BLaER1 (cell line): ENCODE measurements around the gene TMPRSS4.

ENCODE experiments used
- H3K27ac ChIP-seq: shearing (Covaris generic); formaldehyde crosslinking; 2 replicates; pipeline ENCODE4 v1.8.1; 2022
- H3K27me3 ChIP-seq: shearing (Covaris generic); formaldehyde crosslinking; 2 replicates; pipeline ENCODE4 v1.8.1; 2022
- H3K36me3 ChIP-seq: shearing (Covaris generic); formaldehyde crosslinking; 2 replicates; pipeline ENCODE4 v1.8.1; 2022
- H3K4me1 ChIP-seq: shearing (Covaris generic); formaldehyde crosslinking; 2 replicates; pipeline ENCODE4 v1.8.1; 2022
- H3K4me2 ChIP-seq: shearing (Covaris generic); formaldehyde crosslinking; 2 replicates; pipeline ENCODE4 v1.8.1; 2022
- H3K4me3 ChIP-seq: shearing (Covaris generic); formaldehyde crosslinking; 2 replicates; pipeline ENCODE4 v1.8.1; 2022
- H3K9ac ChIP-seq: shearing (Covaris generic); formaldehyde crosslinking; 2 replicates; pipeline ENCODE4 v1.8.1; 2022
- H3K9me3 ChIP-seq: shearing (Covaris generic); formaldehyde crosslinking; 2 replicates; pipeline ENCODE4 v1.8.1; 2022
- H4K20me1 ChIP-seq: shearing (Covaris generic); formaldehyde crosslinking; 2 replicates; pipeline ENCODE4 v1.8.1; 2022
- Cebpa-rat ChIP-seq: shearing (Covaris generic); IDR thresholded peaks from 2 replicates; pipeline ENCODE4 v1.8.1; 2022

The TMPRSS4 gene

DNA sequence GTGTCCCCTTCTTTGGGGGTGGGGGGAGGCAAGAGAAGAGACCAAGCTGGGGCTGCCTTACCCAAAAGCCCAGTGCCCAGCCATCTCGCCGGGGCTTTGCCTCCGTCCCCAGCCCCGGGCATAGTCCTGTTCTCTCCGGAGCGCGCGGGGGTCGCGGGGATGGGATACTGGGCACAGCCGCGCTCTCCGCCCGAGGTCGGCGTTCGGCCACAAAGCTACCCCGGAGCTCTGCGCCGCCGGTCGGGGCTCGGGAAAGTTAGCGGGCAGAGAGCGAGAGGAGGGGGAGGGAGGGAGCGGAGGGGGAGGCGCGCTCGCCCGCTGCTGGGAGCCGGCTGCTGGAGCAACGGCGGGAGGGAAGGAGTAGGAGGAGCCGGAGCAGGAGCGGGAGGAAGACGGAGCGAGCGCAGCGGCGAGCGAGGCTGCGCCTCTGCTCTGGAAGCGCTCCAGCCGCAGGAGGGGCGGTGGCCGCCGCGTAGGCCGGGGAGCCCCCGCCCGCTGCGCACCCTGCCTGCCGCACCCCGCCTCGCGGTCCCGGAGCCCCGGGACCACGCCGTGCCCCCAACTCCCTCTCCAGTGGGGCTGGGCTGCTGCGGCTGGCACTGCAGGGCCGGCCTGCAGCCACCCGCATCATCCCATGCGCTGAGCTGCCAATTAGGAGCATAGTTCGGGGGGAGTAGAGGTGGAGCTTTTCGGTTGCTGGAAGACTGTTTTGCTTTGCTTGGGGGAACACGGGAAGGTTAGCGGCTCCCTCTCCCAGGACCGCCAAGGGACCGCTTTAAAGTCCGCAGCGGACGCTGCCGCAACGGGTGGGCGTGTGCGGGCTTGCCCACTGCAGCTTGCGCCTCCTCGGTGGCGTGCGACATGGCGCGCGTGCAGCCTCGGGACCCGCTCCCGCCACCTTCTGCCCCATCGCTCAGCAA is 75.9 kb downstream of the TMPRSS4 start, which contains the start of gene SCN4B:
SCN4B (minus strand) TSS at position 272 of the 920 bp plus-strand sequence; CDS start at position 122, 150 bp downstream.
- Histone ChIP-seq H3K9ac (no peak within 1 kb of the TSS), H3K27ac (no peak within 1 kb of the TSS), H3K27me3 (peaks cover 100% of the 10 kb centered on the region), H3K36me3 (no peaks in the 10 kb centered on the region), H3K4me2 (peak within 1 kb of the TSS; percentile 96), H3K4me3 (peak within 1 kb of the TSS; percentile 65), H3K9me3 (no peaks in the 10 kb centered on the region), H3K4me1 (peaks cover 13% of the 10 kb centered on the region), H4K20me1 (peaks cover 29% of the 10 kb centered on the region; the same call in 1 of the 2 replicates)
- no peak for TF ChIP-seq Cebpa-rat

DNA sequence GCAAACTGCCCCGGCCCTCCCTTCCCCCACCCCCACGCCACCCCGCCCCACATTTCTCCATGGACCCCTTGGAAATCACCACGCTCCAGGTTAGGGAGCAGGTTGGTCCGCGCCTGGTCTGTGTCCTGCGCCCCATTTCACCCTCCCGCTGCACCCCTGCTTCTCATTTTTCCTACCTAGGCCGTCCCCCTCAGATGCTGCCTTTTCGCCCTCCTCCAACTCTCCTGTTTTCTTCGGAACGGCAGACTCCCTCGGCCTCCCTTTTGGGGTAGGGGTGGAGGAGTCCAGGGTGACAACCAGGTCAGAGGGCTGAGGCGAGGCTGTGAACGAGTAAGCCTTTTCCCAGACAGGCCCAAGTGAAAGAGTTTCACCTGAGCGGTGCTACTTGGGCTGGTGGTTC is 76.6 kb downstream of the TMPRSS4 start:
- TF ChIP-seq Cebpa-rat: no peak
- H3K9me3 ChIP-seq: no peaks in the 10 kb centered on the region
- H3K9ac ChIP-seq: no peak overlapping the region
- peaks cover 13% of the 10 kb centered on the region for H3K4me1 ChIP-seq
- peak overlapping the region; percentile 96 for H3K4me2 ChIP-seq
- no peaks in the 10 kb centered on the region for H3K36me3 ChIP-seq
- peaks cover 100% of the 10 kb centered on the region for H3K27me3 ChIP-seq
- no peak overlapping the region for H3K27ac ChIP-seq
- peak overlapping the region; percentile 65; the same call in 1 of the 2 replicates for H3K4me3 ChIP-seq
- peaks cover 29% of the 10 kb centered on the region; the same call in 1 of the 2 replicates for H4K20me1 ChIP-seq

DNA sequence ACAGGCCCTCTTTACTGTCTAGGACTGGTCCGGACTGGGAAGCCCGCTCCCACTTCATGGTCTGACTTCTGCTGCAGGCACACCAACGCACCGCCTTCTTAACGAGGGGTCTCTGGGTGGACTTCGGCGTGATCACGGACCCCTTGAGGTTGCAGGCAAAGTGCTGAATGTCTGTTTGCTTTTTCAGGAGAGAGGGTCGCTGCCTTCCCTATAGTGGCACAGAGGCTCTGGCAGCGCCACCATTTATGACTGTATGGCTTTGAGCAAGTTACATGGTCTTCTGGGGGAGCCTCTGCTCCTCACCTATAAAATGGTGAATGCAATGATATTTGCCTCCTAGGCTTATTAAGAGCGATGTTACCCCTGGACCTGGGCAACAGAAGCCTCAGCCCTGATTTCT is 77.1 kb downstream of the TMPRSS4 start:
- no peak overlapping the region for H3K4me3 ChIP-seq
- H3K27me3 ChIP-seq: peaks cover 100% of the 10 kb centered on the region
- H4K20me1 ChIP-seq: peaks cover 29% of the 10 kb centered on the region; the same call in 1 of the 2 replicates
- H3K4me2 ChIP-seq: no peak overlapping the region
- no peaks in the 10 kb centered on the region for H3K9me3 ChIP-seq
- H3K9ac ChIP-seq: no peak overlapping the region
- no peak overlapping the region for H3K27ac ChIP-seq
- TF ChIP-seq Cebpa-rat: no peak
- H3K36me3 ChIP-seq: no peaks in the 10 kb centered on the region
- H3K4me1 ChIP-seq: peaks cover 13% of the 10 kb centered on the region

DNA sequence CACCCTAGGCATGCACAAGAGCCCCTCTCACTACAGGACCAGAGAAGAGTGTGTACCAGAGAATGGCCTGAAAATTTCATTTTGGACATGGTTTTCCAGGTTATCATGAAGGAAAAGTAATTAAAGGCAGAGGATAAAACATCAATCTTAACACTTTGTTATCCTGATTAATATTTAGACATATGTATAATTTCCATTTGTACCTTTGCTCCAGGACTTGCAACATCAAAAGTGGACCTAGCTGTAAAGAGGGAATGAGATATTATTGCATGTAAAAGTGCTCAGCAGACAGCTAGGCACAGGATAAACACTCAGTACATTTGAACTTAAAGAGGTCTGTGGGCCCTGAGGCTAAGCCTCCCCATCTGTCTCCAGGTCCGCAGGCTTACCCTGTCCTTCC is 77.8 kb downstream of the TMPRSS4 start:
- Histone ChIP-seq H3K4me2 (no peak overlapping the region), H3K9ac (no peak overlapping the region), H3K9me3 (no peaks in the 10 kb centered on the region), H3K27ac (no peak overlapping the region), H3K36me3 (no peaks in the 10 kb centered on the region), H3K27me3 (peaks cover 100% of the 10 kb centered on the region), H3K4me3 (no peak overlapping the region), H3K4me1 (peaks cover 13% of the 10 kb centered on the region), H4K20me1 (peaks cover 29% of the 10 kb centered on the region; the same call in 1 of the 2 replicates)
- no peak for TF ChIP-seq Cebpa-rat

DNA sequence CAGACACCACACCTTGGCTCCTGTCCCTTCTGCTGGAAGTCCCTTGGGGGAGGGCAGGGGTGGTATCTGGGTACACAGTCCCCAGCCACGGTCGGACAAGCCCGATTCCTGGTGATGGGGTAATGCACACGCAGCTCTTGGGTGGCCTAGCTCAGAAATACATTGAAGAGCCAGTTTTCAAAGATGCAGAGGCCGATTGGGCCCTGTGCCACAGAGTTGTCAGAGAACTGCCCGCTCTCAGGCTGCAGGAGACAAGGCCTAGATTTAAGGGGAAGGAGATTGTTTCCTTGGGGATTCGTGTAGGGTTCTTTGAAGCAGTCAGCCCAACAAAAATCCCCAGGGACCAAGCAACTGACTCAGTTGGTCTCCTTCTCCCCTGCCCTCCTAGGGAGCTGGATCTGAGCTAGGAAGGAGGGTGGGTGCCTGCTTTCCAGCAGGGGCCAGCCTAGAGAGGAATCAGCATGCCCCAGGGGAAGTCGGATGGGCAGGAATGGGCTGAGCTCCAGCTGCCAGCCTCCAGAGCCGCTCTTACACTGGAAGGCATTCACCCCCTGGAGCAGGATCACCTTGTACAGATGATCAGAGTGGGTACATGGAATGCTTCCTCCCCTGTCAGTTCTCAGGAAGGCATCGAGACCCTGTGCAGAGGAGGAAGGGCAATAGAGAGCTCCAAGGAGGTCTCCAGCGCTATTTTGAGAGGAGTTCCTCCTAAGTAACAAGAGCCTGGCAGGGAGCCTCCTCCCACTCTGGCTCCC is 79.1 kb downstream of the TMPRSS4 start:
- H3K27me3 ChIP-seq: peaks cover 89% of the 10 kb centered on the region
- peaks cover 22% of the 10 kb centered on the region; the same call in 1 of the 2 replicates for H4K20me1 ChIP-seq
- no peak overlapping the region for H3K27ac ChIP-seq
- H3K9me3 ChIP-seq: no peaks in the 10 kb centered on the region
- H3K9ac ChIP-seq: no peak overlapping the region
- no peak for TF ChIP-seq Cebpa-rat
- no peak overlapping the region for H3K4me3 ChIP-seq
- H3K36me3 ChIP-seq: no peaks in the 10 kb centered on the region
- peaks cover 13% of the 10 kb centered on the region for H3K4me1 ChIP-seq
- no peak overlapping the region for H3K4me2 ChIP-seq

DNA sequence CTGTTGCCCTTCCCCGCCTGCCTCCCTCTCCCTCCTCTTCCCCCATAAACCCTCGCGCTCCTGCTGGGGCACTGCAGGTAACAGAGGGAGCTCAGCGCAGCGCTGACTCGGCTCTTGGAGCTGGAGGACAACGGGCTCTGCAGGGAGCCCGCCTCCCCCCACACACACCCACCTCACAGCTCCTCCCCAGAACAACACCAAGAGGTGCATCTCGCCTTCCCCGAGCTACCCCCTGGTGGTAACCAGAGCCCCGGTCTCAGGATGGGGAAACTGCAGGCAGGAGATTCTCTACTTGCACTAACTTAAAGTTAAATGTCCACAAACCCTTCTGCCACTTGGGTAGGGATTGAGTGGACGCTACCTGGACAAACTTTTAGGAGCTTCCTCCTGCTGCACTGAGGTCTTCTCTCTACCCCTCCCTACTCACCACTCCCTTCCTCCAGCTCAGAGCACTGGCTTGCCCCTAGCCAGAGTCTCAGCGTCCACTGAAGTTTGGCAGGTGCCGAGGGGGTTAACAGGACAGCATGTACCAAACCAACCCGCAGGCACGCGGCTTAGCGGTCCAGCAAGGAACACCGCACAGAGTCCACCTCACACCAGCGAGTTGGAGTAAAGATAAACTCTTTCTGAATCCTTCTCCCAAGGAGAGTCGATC is 79.8 kb downstream of the TMPRSS4 start:
- Histone ChIP-seq H3K36me3 (no peaks in the 10 kb centered on the region), H3K4me2 (no peak overlapping the region), H3K9me3 (no peaks in the 10 kb centered on the region), H3K4me3 (no peak overlapping the region), H3K9ac (no peak overlapping the region), H3K4me1 (peaks cover 13% of the 10 kb centered on the region), H3K27ac (no peak overlapping the region), H4K20me1 (peaks cover 22% of the 10 kb centered on the region; the same call in 1 of the 2 replicates), H3K27me3 (peaks cover 82% of the 10 kb centered on the region)
- TF ChIP-seq Cebpa-rat: no peak

DNA sequence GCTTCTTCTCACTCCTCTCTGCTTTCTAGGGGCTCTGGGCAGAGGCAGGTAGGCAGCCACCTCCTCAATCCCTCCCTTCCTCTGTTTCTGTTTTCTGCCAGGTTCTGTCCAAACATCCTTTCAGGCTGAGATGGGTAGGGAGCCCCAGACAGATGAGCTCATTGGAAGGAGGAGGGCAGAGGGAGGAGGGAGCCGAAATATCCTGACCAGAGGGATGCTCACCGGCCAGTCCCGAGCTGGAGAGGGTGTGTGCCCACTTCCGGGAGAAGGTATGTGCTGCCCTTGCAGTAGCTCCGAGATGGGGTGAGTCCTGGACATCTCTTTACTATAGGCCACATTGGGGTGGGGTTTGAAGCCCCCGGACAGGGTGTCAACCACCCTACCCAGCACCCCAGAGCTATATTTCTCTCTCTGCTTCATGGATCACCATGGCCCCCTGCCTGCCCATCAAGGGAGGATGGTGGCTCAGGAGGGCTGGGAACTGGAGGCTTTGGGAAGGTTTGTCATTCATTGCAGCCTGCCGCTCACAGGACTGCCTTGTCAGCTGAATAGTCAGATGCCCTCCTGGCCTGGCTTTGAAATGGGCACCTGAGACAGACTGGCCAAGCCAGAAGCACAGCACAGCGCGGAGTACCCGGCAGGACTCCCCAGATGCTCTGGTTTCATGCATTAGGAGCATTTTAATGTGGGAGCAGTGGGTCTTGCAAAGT is 80.5 kb downstream of the TMPRSS4 start:
- Histone ChIP-seq H3K27ac (no peak overlapping the region), H3K4me1 (peaks cover 9% of the 10 kb centered on the region), H3K9ac (no peak overlapping the region), H3K4me3 (no peak overlapping the region), H3K27me3 (peaks cover 75% of the 10 kb centered on the region), H3K4me2 (no peak overlapping the region), H3K36me3 (no peaks in the 10 kb centered on the region), H3K9me3 (no peaks in the 10 kb centered on the region), H4K20me1 (peaks cover 16% of the 10 kb centered on the region; the same call in 1 of the 2 replicates)
- no peak for TF ChIP-seq Cebpa-rat

DNA sequence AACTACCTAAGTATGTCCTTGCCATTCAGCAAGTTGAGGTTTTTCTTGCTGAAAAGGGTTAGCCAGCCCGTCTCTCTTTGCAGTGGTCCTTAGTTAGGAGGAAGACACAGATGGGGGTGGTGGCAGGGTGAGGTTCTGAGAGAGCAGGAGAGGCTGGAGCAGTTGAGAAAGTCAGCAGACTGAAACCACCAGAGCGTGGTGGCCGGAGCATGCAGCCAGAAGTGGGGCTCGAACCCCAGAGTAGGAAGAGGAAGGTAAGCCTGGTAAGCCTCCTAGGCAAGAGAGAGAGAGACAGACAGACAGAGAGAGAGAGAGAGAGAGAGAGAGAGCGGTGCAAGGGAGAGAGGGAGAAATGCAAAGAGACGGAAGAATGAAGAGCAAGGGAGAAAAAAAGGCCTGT is 84.9 kb downstream of the TMPRSS4 start:
- Histone ChIP-seq H3K4me3 (no peak overlapping the region), H3K27me3 (peaks cover 30% of the 10 kb centered on the region), H3K4me1 (peaks cover 7% of the 10 kb centered on the region; the same call in 1 of the 2 replicates), H3K4me2 (no peak overlapping the region), H3K9me3 (no peaks in the 10 kb centered on the region), H3K9ac (no peak overlapping the region), H3K27ac (no peak overlapping the region), H4K20me1 (peaks cover 3% of the 10 kb centered on the region; the same call in 1 of the 2 replicates), H3K36me3 (no peaks in the 10 kb centered on the region)
- no peak for TF ChIP-seq Cebpa-rat

DNA sequence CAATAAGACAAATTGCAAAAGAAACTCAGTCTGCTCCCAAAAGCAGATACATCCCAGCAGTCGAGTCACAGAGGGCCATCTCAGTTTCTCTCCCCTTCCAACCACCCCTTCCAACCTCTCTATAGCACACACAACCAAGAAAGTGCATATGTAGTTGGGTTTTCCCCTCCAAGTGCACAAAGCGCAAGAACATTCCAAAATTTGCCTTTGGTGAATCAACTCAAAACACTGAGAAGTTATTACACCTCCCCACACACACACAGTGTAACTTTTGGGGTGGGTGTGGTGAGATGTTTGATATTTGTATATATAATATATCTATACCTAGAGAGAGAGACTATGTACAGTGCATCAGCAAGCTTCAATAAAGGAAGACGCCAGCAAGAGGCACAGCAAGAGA is 86.0 kb downstream of the TMPRSS4 start:
- no peak overlapping the region for H3K4me3 ChIP-seq
- no peak overlapping the region for H3K9ac ChIP-seq
- H3K27me3 ChIP-seq: peaks cover 20% of the 10 kb centered on the region
- H3K36me3 ChIP-seq: no peaks in the 10 kb centered on the region
- no peaks in the 10 kb centered on the region for H3K9me3 ChIP-seq
- no peak overlapping the region for H3K27ac ChIP-seq
- peaks cover 7% of the 10 kb centered on the region; the same call in 1 of the 2 replicates for H3K4me1 ChIP-seq
- H4K20me1 ChIP-seq: no peaks in the 10 kb centered on the region; the same call in 1 of the 2 replicates
- TF ChIP-seq Cebpa-rat: no peak
- H3K4me2 ChIP-seq: no peak overlapping the region
